NT2/D1 (cell line): Measurements from ENCODE around the gene FABP6.

Source experiments
- YY1 ChIP-seq: IDR thresholded peaks from 2 replicates; pipeline ENCODE4 v1.6.1; 2011; ENCODE audit not compliant: insufficient read length, insufficient read depth
- ZNF274 ChIP-seq: IDR thresholded peaks from 2 replicates; pipeline ENCODE4 v1.6.1; 2011; ENCODE audit warnings: mild to moderate bottlenecking, low read depth, low read length

DNA sequence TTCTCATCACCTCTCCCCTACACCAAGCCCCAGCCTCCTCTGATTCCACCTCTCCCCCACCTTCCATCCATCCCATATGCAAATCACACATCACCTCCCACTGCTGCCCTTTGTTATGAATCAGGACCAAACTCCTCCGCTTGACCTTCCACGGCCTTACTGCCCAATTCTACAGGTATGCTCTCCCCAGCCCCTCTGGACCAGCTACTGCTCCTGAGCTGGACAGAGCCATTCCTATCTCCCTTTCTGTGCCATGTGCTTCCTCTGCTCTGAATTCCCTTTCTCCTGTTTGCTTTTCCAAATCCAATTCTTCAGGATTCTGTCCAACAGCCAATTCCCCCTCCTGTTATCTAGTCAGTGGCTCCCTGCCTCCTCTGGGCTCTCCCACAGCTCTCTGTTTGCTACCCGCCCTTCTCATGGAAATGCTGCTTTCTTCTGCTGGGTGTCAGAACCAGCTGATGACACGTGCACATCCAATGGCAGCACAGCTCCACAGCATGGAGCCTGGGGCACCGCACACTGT, 8.3 kb downstream of the FABP6 start:
- TF ChIP-seq YY1 (no peak), ZNF274 (no peak)
